WI38 (cell line): ENCODE results near the gene FLRT1.

Experiments used
- H3K4me3 ChIP-seq: 2 replicates; pipeline ENCODE4 v1.5.1; 2011; ENCODE audit warnings: low read depth, mild to moderate bottlenecking, control low read depth, low read length
- TF ChIP-seq, protein P1 (sequence below): IDR thresholded peaks from 2 replicates; pipeline ENCODE4 v1.5.1; 2012; ENCODE audit warnings: low read depth, mild to moderate bottlenecking, control low read depth, low read length

FLRT1 gene

DNA sequence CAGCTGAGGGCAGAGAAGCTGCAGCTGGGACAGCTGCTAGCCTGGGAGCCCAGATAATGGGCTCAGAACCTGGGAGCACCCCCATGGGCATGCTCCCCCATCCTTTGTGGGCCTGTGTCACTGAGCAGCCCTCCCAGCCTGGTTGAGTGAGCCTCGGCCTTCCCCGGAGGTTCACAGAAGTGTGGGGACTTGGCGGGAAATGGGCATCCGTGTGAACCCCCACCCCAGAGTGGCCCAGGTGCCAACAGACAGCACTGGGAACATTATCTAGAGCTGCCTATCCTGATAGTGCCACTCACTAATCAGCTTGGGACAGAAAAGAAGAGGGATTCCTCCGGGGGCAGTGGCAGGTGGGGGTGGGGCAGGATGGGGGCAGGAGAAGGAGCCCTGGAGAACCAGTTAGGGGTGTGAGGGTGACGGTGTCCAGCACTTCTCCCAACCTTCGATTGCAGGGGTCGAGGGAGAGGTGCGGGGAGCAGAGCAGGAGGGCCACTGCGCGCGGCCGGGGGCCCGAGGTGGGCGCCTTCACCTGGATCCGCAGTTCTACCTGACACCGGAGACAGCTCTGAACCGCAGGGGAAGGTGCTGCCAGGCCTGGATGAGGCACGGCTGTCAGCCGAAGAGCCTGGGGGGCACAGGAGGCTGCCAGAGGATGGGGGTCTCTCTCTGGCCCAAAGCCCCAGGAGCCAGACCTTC is 33.1 kb downstream of the FLRT1 start:
- TF ChIP-seq, protein P1, sequence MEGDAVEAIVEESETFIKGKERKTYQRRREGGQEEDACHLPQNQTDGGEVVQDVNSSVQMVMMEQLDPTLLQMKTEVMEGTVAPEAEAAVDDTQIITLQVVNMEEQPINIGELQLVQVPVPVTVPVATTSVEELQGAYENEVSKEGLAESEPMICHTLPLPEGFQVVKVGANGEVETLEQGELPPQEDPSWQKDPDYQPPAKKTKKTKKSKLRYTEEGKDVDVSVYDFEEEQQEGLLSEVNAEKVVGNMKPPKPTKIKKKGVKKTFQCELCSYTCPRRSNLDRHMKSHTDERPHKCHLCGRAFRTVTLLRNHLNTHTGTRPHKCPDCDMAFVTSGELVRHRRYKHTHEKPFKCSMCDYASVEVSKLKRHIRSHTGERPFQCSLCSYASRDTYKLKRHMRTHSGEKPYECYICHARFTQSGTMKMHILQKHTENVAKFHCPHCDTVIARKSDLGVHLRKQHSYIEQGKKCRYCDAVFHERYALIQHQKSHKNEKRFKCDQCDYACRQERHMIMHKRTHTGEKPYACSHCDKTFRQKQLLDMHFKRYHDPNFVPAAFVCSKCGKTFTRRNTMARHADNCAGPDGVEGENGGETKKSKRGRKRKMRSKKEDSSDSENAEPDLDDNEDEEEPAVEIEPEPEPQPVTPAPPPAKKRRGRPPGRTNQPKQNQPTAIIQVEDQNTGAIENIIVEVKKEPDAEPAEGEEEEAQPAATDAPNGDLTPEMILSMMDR: no peak

GRCh38 chr11:64069401-64070313 is 33.9 kb downstream of the FLRT1 start:
- TF ChIP-seq, protein P1: no peak
- H3K4me3 ChIP-seq: no peak overlapping the region

More for the DNA sequence above, 33.1 kb downstream of the FLRT1 start:
- no peak overlapping the region for H3K4me3 ChIP-seq

DNA sequence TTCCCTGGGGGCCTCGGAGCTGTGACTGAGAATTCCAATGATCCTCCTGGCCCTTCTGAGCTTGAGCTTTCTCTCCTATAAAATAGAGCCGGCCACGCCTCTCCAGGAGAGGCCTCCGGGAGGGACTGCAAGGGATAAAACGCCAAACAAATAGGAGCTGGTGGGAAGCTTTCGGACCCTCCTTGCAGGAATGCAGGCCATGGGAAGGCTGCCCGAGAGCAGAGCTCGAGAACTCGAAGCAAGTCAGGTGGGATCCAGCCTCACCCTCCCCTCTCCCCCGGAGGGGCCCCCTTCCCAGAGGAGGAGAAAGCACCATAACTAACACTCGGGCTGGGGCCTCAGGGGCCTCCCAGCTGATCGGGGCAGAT is 34.6 kb downstream of the FLRT1 start:
- TF ChIP-seq, protein P1: no peak
- H3K4me3 ChIP-seq: no peak overlapping the region

- H3K4me3 ChIP-seq: no peak overlapping the region
- TF ChIP-seq, protein P1: no peak
Observed at GRCh38 chr11:64071849-64072248, 36.1 kb downstream of the FLRT1 start.

DNA sequence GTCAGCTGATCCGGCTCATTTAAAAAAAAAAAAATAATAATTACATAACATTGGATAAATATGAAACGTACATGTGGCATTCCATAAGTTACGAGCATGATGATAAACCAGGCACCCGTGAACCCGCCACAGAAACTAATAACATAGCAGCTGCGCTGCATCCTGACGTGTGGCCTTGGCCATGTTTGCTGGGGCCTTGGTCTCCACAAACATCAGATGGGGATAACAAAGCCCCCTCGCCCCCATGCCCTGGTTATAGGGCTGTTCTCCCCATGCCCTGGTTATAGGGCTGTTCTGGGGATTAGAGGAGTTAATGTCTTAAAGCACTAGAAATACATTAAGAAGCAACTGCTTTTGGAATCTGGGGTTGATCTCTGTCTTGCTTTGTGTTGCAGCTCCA is 36.7 kb downstream of the FLRT1 start:
- TF ChIP-seq, protein P1: no peak
- no peak overlapping the region for H3K4me3 ChIP-seq

DNA sequence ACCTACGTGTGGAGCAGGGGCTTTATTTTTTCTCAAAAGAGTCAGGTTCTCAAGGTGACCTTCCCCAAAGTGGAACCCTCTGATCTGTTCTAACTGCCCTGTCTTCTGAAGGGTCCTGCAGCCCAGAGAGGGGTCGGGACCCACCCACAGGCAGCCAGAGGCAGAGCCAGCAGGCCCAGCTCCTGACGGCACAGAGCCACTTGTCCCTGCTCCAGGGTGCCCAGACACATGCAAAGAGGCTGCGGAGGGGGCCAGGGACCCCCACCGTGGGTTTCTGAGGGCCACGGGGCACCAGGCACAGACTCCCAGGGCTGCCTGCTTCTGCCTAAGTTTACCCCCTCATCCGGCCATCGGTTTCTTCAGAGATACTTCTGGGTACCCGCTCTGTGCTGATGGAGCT is 37.1 kb downstream of the FLRT1 start:
- TF ChIP-seq, protein P1: no peak
- H3K4me3 ChIP-seq: no peak overlapping the region

- H3K4me3 ChIP-seq: no peak overlapping the region
- TF ChIP-seq, protein P1: no peak
Observed at GRCh38 chr11:64073542-64073941, 37.8 kb downstream of the FLRT1 start.
